ENCODE results near the gene NPY.

GRCh38 chr7:24316340-24316739 is 32.4 kb downstream of the NPY start:
- TF ChIP-seq CTCF (IDR thresholded peaks at IDR 0.05) (no peak), POLR2AphosphoS5 (IDR thresholded peaks at IDR 0.05; ENCODE audit: low read depth, low read length) (no peak)

All from Panc1 (cell line).